Skeletal muscle satellite cell (primary cell): Measurements from ENCODE around the gene ASB16.
"Not testable (repeated sequence)": the region's sequence is repeated elsewhere in the genome, so short reads cannot be mapped to it uniquely, and the experiment has no call there.

Experiments
- H3K27me3 ChIP-seq: 2 replicates; pipeline ENCODE4 v1.7.0; 2013; ENCODE audit warnings: low read length; ENCODE audit not compliant: control insufficient read depth, insufficient read depth
- H3K36me3 ChIP-seq: 2 replicates; pipeline ENCODE4 v1.7.0; 2013; ENCODE audit warnings: mild to moderate bottlenecking, control low read depth, low read length; ENCODE audit not compliant: insufficient read depth
- H3K4me1 ChIP-seq: 2 replicates; pipeline ENCODE4 v1.7.0; 2013; ENCODE audit warnings: low read length; ENCODE audit not compliant: control insufficient read depth, insufficient read depth
- H3K4me2 ChIP-seq: 2 replicates; pipeline ENCODE4 v1.7.0; 2013; ENCODE audit warnings: mild to moderate bottlenecking, low read length
- H3K4me3 ChIP-seq: 2 replicates; pipeline ENCODE4 v1.7.0; 2013; ENCODE audit warnings: low read length
- H3K9ac ChIP-seq: 2 replicates; pipeline ENCODE4 v1.7.0; 2013; ENCODE audit warnings: mild to moderate bottlenecking, low read depth, low read length, moderate library complexity
- H3K9me3 ChIP-seq: replicated peaks from 2 replicates; pipeline ENCODE4 v1.7.0; 2013; ENCODE audit warnings: mild to moderate bottlenecking, control low read depth, low read length

The ASB16 gene

DNA sequence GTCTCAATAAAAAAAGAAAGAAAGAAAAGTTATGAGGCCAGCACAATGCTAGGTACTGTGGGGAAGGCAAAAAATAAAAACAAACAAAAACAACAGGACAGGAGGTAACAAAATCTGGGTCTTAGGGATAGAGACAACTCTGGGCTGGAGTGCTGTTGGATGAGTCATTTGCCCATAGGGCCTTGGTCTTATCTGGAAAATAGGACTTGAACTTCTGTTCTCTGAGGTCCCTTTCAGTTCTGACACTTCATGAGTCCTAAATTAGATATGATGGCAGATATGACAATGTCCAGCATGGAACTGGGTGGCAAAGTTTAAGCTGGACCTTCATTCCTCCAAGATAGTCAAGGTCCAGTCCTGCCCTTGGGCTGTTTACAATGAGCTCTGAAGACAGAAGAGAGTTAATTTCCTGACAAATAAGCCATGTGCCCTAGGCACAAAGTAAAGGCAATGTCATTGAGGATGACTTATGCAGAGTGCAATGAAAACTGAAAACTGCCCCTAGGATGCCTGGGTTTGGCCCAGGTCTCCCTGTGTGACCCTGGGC lies 38.2 kb upstream of the ASB16 start:
- H3K9me3 ChIP-seq, result no peaks in the 10 kb centered on the region
- H3K4me1 ChIP-seq, result peaks cover 1% of the 10 kb centered on the region
- no peak overlapping the region for H3K9ac ChIP-seq
- H3K4me3 ChIP-seq, result no peak overlapping the region
- H3K36me3 ChIP-seq, result no peaks in the 10 kb centered on the region
- H3K4me2 ChIP-seq, result no peak overlapping the region
- no peaks in the 10 kb centered on the region for H3K27me3 ChIP-seq

DNA sequence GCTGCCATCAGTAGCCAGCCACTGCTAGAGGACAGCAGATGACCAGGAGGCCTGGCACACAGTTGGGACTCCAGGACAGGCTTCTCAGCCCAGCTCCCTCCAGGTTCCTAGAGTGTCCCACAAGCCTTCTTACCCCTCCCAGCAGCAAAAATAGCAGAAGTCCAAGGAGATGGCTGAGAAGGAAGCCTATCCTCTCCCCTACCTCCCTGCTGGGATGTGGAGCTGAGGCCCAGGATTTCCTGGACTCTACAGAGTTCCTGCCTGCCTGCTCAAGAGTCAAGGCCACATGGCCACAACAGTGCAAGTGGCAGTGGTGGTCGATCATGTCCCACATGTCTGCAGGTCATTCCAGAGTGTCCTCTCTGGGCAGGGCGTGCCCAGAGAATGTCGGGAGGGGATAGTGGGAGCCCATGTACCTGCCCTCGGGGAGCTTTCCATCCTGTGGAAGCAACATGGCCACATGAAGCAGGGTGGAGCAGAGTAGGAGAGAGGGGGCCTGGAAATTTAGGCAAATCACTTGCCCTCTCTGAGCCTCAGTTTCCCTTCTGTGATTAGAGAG lies 36.5 kb upstream of the ASB16 start:
- no peaks in the 10 kb centered on the region for H3K36me3 ChIP-seq

DNA sequence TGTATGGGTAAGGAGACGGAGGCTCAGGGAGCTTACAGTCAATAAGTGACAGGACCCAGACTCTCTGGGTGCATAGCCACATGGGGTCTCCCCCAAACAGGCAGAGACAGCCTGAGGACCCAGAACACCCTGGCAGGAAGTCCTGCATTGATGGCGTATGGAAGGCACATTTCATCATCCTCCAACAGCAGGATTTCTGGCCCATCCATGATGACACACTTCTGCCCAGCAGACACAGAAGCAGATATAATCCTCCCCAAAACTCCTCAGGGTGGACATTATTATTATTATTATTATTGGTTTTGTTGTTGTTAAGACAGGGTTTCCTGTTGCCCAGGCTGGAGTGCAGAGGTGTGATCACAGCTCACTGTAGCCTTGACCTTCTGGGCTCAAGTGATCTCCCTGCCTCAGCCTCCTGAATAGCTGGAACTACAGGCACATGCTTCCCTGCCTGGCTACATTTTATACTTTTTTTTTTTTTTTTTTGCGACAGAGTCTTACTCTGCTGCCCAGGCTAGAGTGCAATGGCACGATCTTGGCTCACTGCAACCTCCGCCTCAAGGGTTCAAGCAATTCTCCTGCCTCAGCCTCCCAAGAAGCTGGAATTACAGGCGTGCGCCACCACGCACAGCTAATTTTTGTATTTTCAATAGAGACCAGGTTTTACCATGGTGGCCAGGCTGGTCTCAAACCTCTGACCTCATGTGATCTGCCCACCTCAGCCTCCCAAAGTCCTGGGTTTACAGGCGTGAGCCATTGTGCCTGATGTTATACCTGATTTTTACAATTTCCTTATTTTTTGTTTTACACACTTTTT lies 35.5 kb upstream of the ASB16 start:
- Histone ChIP-seq H3K4me1 (peaks cover 15% of the 10 kb centered on the region), H3K36me3 (no peaks in the 10 kb centered on the region)

More for the DNA sequence above, 36.5 kb upstream of the ASB16 start:
- H3K27me3 ChIP-seq, result no peaks in the 10 kb centered on the region
- H3K9me3 ChIP-seq, result no peaks in the 10 kb centered on the region
- H3K9ac ChIP-seq, result no peak overlapping the region
- H3K4me1 ChIP-seq, result peaks cover 15% of the 10 kb centered on the region
- H3K4me2 ChIP-seq, result no peak overlapping the region
- H3K4me3 ChIP-seq, result no peak overlapping the region

DNA sequence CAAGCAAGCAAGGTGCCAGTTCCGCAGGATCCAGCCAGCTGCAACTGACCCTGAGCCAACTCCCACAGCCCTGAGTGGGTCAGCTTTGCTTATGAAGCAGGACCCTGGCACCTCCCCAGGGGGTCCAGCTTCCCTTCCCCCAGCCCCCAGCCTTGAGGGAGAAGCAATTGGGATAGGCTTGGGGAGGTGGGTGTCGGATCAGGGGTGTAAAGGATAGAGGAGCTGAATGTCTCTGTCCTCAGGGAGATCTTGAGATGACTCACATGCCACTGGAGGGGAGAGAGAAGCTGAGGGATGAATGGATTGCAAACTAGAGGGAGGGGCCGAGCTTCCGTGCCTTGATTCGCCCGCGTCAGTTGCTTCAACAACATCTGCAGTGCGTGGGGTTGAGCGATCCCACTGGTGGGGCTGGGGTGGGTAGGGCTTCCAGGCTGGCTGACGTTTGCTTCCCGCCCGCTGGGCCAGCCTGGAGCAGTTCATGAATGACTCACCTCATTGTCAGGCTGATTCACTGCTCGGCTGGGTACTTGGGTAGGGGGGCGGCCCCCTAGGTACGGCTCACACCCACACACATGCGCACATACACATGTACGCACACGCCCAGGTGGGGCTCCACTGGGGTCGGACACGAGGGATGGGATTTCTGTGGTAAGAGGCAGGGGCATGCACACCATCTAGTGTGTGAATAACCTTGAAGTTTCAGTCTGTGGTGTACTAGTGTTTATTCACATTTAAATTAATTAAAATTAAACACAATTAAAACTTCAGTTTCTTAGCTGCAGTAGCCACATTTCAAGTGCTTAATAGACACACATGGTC lies 32.4 kb upstream of the ASB16 start:
- H3K4me2 ChIP-seq, result peak overlapping the region; percentile 75
- H3K9me3 ChIP-seq, result no peaks in the 10 kb centered on the region
- H3K36me3 ChIP-seq, result no peaks in the 10 kb centered on the region
- H3K4me1 ChIP-seq, result peaks cover 20% of the 10 kb centered on the region
- peak overlapping the region; percentile 55 for H3K4me3 ChIP-seq
- H3K27me3 ChIP-seq, result no peaks in the 10 kb centered on the region
- H3K9ac ChIP-seq, result peak overlapping the region; percentile 53

More for the DNA sequence above, 35.5 kb upstream of the ASB16 start:
- no peak overlapping the region for H3K9ac ChIP-seq
- H3K9me3 ChIP-seq, result no peaks in the 10 kb centered on the region
- H3K27me3 ChIP-seq, result no peaks in the 10 kb centered on the region
- no peak overlapping the region for H3K4me3 ChIP-seq
- no peak overlapping the region for H3K4me2 ChIP-seq

DNA sequence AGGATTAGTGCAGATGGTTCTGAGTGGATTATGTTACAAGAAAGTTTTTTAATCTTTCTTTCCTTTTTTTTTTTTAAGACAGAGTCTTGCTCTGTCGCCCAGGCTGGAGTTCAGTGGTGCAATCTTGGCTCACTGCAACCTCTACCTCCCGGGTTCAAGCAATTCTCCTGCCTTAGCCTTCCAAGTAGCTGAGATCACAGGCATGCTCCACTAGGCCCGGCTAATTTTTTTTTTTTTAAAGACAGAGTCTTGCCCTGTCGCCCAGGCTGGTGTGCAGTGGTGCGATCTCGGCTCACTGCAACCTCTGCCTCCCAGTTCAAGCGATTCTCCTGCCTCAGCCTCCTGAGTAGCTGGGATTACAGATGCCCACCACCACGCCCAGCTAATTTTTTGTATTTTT lies 26.6 kb upstream of the ASB16 start:
- not testable (repeated sequence) for H3K9ac ChIP-seq, H3K4me3 ChIP-seq, H3K9me3 ChIP-seq, H3K27me3 ChIP-seq, H3K4me2 ChIP-seq
- H3K36me3 ChIP-seq, result peaks cover 14% of the 10 kb centered on the region
- peaks cover 11% of the 10 kb centered on the region for H3K4me1 ChIP-seq

DNA sequence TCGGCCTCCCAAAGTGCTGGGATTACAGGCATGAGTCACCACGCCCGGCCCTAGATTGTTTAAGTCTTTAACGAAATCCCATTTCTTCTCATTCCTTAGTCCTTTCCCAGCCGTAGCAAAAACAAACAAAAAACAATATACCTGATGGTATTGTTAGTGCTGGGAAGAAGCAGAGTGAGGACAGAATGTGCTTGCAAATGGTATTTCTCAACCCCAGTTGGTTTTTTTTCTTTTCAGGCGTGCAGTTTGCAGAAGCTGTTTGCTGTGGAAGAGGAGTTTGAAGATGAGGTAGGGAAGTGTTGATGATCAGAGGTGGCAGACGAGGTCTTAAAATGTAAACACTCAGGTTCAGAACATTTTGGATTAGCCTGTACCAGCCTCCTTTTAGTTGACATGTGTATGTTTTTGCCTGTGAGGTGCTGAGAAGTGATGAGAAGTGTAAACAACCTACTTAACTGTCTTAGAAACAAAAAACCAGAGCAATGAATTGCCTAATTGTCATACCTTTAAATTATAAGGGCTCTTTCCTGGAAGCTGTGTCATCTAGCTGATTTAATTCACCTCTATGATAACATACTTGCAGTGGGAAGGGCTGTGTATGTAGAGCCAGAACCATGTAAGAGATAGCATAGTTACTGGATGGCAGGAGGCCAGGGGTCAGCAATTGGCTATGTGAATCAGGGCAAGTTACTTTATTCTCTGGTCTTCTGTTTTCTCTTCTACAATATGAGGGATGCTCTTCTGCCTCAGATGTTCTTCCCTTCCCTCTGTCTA lies 25.4 kb upstream of the ASB16 start:
- Histone ChIP-seq H3K36me3 (peaks cover 19% of the 10 kb centered on the region), H3K27me3 (no peaks in the 10 kb centered on the region), H3K9ac (no peak overlapping the region), H3K9me3 (no peaks in the 10 kb centered on the region), H3K4me3 (no peak overlapping the region), H3K4me2 (no peak overlapping the region), H3K4me1 (peaks cover 10% of the 10 kb centered on the region)

DNA sequence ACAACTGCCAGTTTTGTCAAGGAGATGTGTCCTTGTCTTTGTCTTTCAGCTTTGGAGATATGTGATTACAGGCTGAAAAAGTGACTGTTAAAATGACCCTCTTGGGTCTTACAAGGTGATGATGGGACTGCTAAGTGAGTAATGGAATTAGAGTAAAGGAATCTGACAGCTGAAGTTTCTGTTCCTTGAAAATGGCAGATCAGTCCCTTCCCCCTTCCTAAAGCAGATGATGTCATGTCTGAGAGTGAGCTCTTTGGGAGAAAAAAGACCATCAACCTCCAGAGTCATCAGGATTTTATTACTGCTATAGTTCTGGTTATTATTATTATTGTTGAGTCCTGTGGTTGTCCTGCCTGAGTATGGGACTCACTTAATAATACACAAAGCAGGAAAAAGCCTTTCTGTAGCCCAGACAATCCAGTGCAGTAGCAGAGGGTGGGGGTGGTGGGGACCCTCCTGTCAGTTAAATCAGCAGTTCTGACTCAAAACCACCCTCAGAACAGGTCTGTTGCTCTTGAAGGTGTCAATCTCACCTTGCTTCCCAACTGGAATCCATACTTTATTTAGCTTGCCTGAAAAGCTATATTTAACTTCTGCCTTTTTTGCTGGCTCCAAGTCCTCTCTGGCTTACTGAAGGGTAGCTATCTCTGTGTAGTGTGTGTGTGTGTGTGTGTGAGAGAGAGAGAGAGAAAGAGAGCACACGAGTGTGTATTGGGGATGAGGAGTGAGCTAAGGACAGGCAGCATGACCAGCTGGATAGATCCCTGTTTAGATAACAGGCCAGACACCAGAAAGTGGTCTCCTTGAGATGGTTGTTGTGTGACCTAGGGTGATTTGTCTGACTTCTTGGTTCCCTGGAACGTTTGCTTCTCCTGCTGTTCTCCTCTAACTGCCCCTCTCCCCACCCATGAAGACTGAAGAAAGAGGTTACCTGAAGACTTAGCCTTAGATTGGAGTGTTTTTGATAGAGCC lies 23.8 kb upstream of the ASB16 start:
- Histone ChIP-seq H3K4me1 (peaks cover 10% of the 10 kb centered on the region), H3K4me3 (no peak overlapping the region), H3K9me3 (no peaks in the 10 kb centered on the region), H3K27me3 (no peaks in the 10 kb centered on the region), H3K4me2 (no peak overlapping the region), H3K36me3 (peaks cover 19% of the 10 kb centered on the region), H3K9ac (no peak overlapping the region)

DNA sequence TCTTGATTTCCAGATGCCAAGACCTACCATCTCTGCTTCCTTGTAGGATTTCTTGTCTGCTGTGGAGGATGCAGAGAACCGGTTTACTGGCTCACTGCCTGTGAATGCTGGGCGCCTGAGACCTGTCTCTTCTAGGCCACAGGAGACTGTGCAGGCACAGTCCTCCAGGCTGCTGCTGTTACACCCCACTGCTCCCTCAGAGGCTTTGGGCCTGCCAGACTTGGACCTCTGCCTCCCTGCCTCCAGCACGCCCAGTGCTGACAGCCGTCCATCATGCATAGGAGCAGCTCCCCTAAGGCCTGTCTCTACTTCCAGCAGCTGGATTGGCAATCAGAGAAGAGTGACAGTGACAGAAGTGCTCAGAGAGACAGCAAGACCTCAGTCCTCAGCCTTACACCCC lies 22.7 kb upstream of the ASB16 start:
- H3K9ac ChIP-seq, result no peak overlapping the region
- H3K4me1 ChIP-seq, result peaks cover 6% of the 10 kb centered on the region

DNA sequence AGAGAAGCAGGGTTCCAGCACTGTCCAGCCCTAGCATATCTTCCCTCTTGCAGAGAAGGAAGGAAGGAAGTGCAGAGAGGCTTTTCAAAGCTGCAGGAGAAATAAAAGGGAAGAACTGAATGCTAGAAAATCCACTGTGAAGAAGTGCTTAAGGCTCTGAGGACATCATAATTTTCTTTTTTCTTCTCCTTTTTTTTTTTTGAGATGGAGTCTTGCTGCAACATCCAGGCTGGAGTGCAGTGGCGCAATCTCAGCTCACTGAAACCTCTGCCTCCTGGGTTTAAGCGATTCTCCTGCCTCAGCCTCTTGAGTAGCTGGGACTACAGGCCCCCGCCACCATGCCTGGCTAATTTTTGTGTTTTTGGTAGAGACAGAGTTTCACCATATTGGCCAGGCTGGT lies 21.4 kb upstream of the ASB16 start:
- not testable (repeated sequence) for H3K9ac ChIP-seq, H3K4me2 ChIP-seq, H3K9me3 ChIP-seq, H3K4me3 ChIP-seq, H3K27me3 ChIP-seq, H3K4me1 ChIP-seq
- peaks cover 26% of the 10 kb centered on the region for H3K36me3 ChIP-seq

More for the DNA sequence above, 22.7 kb upstream of the ASB16 start:
- Histone ChIP-seq H3K9me3 (no peaks in the 10 kb centered on the region), H3K4me3 (no peak overlapping the region), H3K36me3 (peaks cover 23% of the 10 kb centered on the region), H3K4me2 (no peak overlapping the region), H3K27me3 (no peaks in the 10 kb centered on the region)

DNA sequence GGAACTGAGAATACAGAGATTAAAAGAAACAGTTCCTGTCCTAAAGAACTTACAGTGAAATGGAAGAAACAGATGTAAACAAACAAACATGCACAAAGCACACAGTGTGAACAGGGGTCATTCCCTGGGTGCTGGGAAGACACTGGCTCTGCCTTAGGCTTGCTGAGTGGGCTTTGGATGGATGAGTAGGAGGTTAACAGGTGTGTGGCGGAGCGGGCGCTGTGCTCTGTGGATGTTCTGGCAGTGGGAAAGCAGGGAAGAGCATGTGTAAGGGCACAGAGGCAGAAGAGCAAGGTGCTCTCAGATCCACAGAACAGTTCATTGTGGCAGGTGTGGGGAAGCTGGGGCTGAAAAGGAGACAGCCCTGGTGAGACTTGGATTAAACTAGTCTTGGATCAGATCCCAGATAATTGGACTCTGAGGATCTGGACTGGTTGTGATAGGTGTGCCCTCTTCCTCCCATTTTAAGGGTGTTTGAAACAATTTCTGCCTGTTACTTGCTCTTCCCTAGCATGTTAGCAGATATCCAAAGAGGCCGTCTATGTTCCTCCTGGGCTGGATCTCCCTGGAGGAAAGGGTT lies 20.7 kb upstream of the ASB16 start:
- H3K4me3 ChIP-seq, result no peak overlapping the region
- no peaks in the 10 kb centered on the region for H3K27me3 ChIP-seq
- H3K9ac ChIP-seq, result no peak overlapping the region
- no peak overlapping the region for H3K4me2 ChIP-seq
- no peaks in the 10 kb centered on the region for H3K9me3 ChIP-seq
- peaks cover 26% of the 10 kb centered on the region for H3K36me3 ChIP-seq
- peaks cover 6% of the 10 kb centered on the region for H3K4me1 ChIP-seq
